NB4 (cell line): ENCODE measurements around the gene MEGF10.

ENCODE experiments used
- CTCF ChIP-seq: IDR thresholded peaks from one replicate; pipeline ENCODE4 v1.5.1; 2012; ENCODE audit warnings: low read depth, low read length
- MYC ChIP-seq: IDR thresholded peaks from 2 replicates; pipeline ENCODE4 v1.6.1; 2011; ENCODE audit warnings: low read depth, low read length
- POLR2A ChIP-seq: IDR thresholded peaks from 2 replicates; pipeline ENCODE4 v1.6.1; 2011; ENCODE audit warnings: mild to moderate bottlenecking; ENCODE audit not compliant: insufficient read length; ENCODE audit errors: extremely low read depth

GRCh38 chr5:127260686-127261085 is 29.9 kb upstream of the MEGF10 start:
- TF ChIP-seq CTCF (no peak), POLR2A (no peak), MYC (no peak)
